H1 (cell line): ENCODE measurements around the gene OPCML. TPM values are rescaled to one million over a fixed set of nuclear protein-coding genes. Genes with fewer than 3 reads are reported as not detected.
A peak's percentile ranks its signal among the peaks of the same experiment; 100 is the strongest.

ENCODE experiments used
- CTCF ChIA-PET: fragments of 300-600 bp; sonication (Branson Sonifier 250); formaldehyde crosslinking; loops from one replicate; lab custom pipeline; 2021; ENCODE audit not compliant: partially characterized antibody; lab: Charles Lee
- POLR2A ChIA-PET: fragments of 300-600 bp; sonication (Branson Sonifier 250); formaldehyde crosslinking; loops from one replicate; lab custom pipeline; 2021; ENCODE audit warnings: inconsistent platforms; ENCODE audit not compliant: partially characterized antibody; lab: Charles Lee
- DNase-seq, 2 experiments: peaks; one replicate each; pipeline versions ENCODE4 v3.0.0 to v3.0.0-alpha.2; 2010 to 2022; ENCODE audit warnings: low spot score in 2 of 2, low read depth in 1 of 2, mixed read lengths in 1 of 2
- FAIRE-seq: peaks from 2 replicates; lab custom pipeline; 2011; peaks lifted over from hg19 to GRCh38; lab: Jason Lieb, UNC
- H2AFZ ChIP-seq: 2 replicates; pipeline ENCODE4 v1.8.1; 2012; ENCODE audit warnings: low read length, inconsistent platforms
- H2AK5ac ChIP-seq: 2 replicates; pipeline ENCODE4 v1.6.1; 2013; ENCODE audit warnings: low read depth, low read length
- H2BK120ac ChIP-seq: replicated peaks from 2 replicates; pipeline ENCODE3; 2013; ENCODE audit warnings: low read depth, low read length, inconsistent platforms
- H2BK12ac ChIP-seq: 2 replicates; pipeline ENCODE4 v1.6.1; 2013; ENCODE audit warnings: low read depth, low read length
- H2BK15ac ChIP-seq: 2 replicates; pipeline ENCODE4 v1.6.1; 2013; ENCODE audit warnings: low read length
- H2BK20ac ChIP-seq: 2 replicates; pipeline ENCODE4 v1.6.1; 2013; ENCODE audit warnings: low read length
- H2BK5ac ChIP-seq: 2 replicates; pipeline ENCODE4 v1.6.1; 2013; ENCODE audit warnings: low read depth, low read length
- H3K14ac ChIP-seq: 2 replicates; pipeline ENCODE4 v1.6.1; 2013; ENCODE audit warnings: inconsistent platforms; ENCODE audit not compliant: insufficient read length
- H3K18ac ChIP-seq: 2 replicates; pipeline ENCODE4 v1.6.1; 2013; ENCODE audit warnings: low read length; ENCODE audit errors: extremely low read depth
- H3K23ac ChIP-seq: 2 replicates; pipeline ENCODE4 v1.6.1; 2013; ENCODE audit warnings: inconsistent platforms; ENCODE audit not compliant: insufficient read length
- H3K23me2 ChIP-seq: 2 replicates; pipeline ENCODE4 v1.6.1; 2013; ENCODE audit warnings: low read depth, low read length
- H3K27ac ChIP-seq: 2 replicates; pipeline ENCODE4 v1.6.1; 2011; ENCODE audit warnings: low read depth, low read length, inconsistent platforms
- H3K27me3 ChIP-seq, 4 experiments: replicated peaks in 1 of 4; 1 replicate in 1 of 4; 2 replicates in 3 of 4; pipeline versions ENCODE4 v1.6.1 to v1.8.1; 2011 to 2013; ENCODE audit warnings: low read length in 3 of 4, mild to moderate bottlenecking in 3 of 4, inconsistent platforms in 2 of 4, mixed read lengths in 2 of 4, moderate library complexity in 1 of 4; ENCODE audit not compliant: control insufficient read depth in 3 of 4, insufficient read depth in 3 of 4; ENCODE audit errors: extremely low read depth in 1 of 4
- H3K36me3 ChIP-seq, 4 experiments: 2 replicates each; pipeline versions ENCODE4 v1.6.1 to v1.8.1; 2011 to 2013; ENCODE audit warnings: mild to moderate bottlenecking in 4 of 4, low read length in 3 of 4, moderate library complexity in 2 of 4, control low read depth in 1 of 4, inconsistent platforms in 1 of 4; ENCODE audit not compliant: insufficient read depth in 4 of 4, control insufficient read depth in 2 of 4
- H3K4ac ChIP-seq: replicated peaks from 2 replicates; pipeline ENCODE3; 2013; ENCODE audit warnings: low read length, low read depth, mixed read lengths, inconsistent platforms; ENCODE audit not compliant: insufficient read length
- H3K4me1 ChIP-seq, 4 experiments: replicated peaks in 1 of 4; 1 replicate in 1 of 4; 2 replicates in 3 of 4; pipeline versions ENCODE4 v1.6.1 to v1.8.1; 2011 to 2013; ENCODE audit warnings: low read length in 3 of 4, inconsistent platforms in 2 of 4, mixed read lengths in 1 of 4; ENCODE audit not compliant: insufficient read depth in 4 of 4, control insufficient read depth in 3 of 4
- H3K4me2 ChIP-seq, 2 experiments: 2 replicates each; pipeline versions ENCODE4 v1.6.1 to v1.8.1; 2011 to 2013; ENCODE audit warnings: low read depth in 2 of 2, low read length in 2 of 2, control low read depth in 1 of 2, inconsistent platforms in 1 of 2, mild to moderate bottlenecking in 1 of 2; ENCODE audit not compliant: insufficient read depth in 1 of 2
- H3K4me3 ChIP-seq, 4 experiments: fragments of 200-600, 300-600 bp in 1 of 4; sonication (generic), shearing (Covaris generic), sonication (Bioruptor Twin) in 1 of 4; 2 replicates each; pipeline versions ENCODE4 v1.5.1 to v1.8.1; 2011 to 2016; ENCODE audit warnings: low read length in 4 of 4, low read depth in 3 of 4, control low read depth in 2 of 4, inconsistent platforms in 2 of 4, mild to moderate bottlenecking in 2 of 4, mixed read lengths in 1 of 4, moderate library complexity in 1 of 4; ENCODE audit not compliant: insufficient read depth in 2 of 4; ENCODE audit errors: extremely low read depth in 1 of 4
- H3K56ac ChIP-seq: replicated peaks from 2 replicates; pipeline ENCODE3; 2013; ENCODE audit warnings: low read depth, mild to moderate bottlenecking, mixed read lengths, low read length, inconsistent platforms; ENCODE audit not compliant: insufficient read length
- H3K79me1 ChIP-seq: 2 replicates; pipeline ENCODE4 v1.6.1; 2013; ENCODE audit warnings: low read depth, low read length, control low read depth
- H3K79me2 ChIP-seq, 2 experiments: 2 replicates each; pipeline versions ENCODE4 v1.6.1 to v1.8.1; 2012 to 2013; ENCODE audit warnings: low read length in 2 of 2, mild to moderate bottlenecking in 2 of 2, inconsistent platforms in 1 of 2; ENCODE audit not compliant: insufficient read depth in 2 of 2, control insufficient read depth in 1 of 2
- H3K9ac ChIP-seq, 4 experiments: replicated peaks in 1 of 4; 1 replicate in 1 of 4; 2 replicates in 3 of 4; pipeline versions ENCODE4 v1.6.1 to v1.8.1; 2011 to 2013; ENCODE audit warnings: low read depth in 3 of 4, low read length in 3 of 4, control low read depth in 2 of 4, mild to moderate bottlenecking in 2 of 4, moderate library complexity in 2 of 4, inconsistent platforms in 1 of 4; ENCODE audit errors: extremely low read depth in 1 of 4
- H3K9me3 ChIP-seq, 2 experiments: 2 replicates each; pipeline versions ENCODE4 v1.6.1 to v1.8.1; 2012 to 2013; ENCODE audit warnings: mild to moderate bottlenecking in 2 of 2, moderate library complexity in 2 of 2, control low read depth in 1 of 2, inconsistent platforms in 1 of 2, low read depth in 1 of 2, low read length in 1 of 2, mixed read lengths in 1 of 2; ENCODE audit not compliant: insufficient read depth in 2 of 2
- H4K20me1 ChIP-seq, 2 experiments: replicated peaks in 1 of 2; 2 replicates each; pipeline versions ENCODE3 to v1.8.1; 2011 to 2013; ENCODE audit warnings: inconsistent platforms in 2 of 2, low read length in 2 of 2, mild to moderate bottlenecking in 1 of 2; ENCODE audit not compliant: insufficient read depth in 2 of 2, control insufficient read depth in 1 of 2
- H4K5ac ChIP-seq: 2 replicates; pipeline ENCODE4 v1.6.1; 2013; ENCODE audit warnings: low read length, low read depth, mixed read lengths, inconsistent platforms; ENCODE audit not compliant: insufficient read length
- H4K8ac ChIP-seq: 2 replicates; pipeline ENCODE4 v1.8.0; 2013; ENCODE audit warnings: mild to moderate bottlenecking, moderate library complexity, low read length, inconsistent platforms; ENCODE audit not compliant: insufficient read depth; ENCODE audit errors: extremely low read depth
- H4K91ac ChIP-seq: replicated peaks from 2 replicates; pipeline ENCODE3; 2013; ENCODE audit warnings: low read length, mixed read lengths, inconsistent platforms; ENCODE audit not compliant: insufficient read length
- BACH1 ChIP-seq: IDR thresholded peaks from 2 replicates; pipeline ENCODE4 v1.6.1; 2012; ENCODE audit warnings: low read length, improper control_type of control experiment
- BRCA1 ChIP-seq: IDR thresholded peaks from 2 replicates; pipeline ENCODE4 v1.6.1; 2012; ENCODE audit warnings: low read depth, low read length, improper control_type of control experiment
- CHD1 ChIP-seq: IDR thresholded peaks from 2 replicates; pipeline ENCODE4 v1.6.1; 2012; ENCODE audit warnings: low read depth, low read length, improper control_type of control experiment
- FOSL1 ChIP-seq: IDR thresholded peaks from 2 replicates; pipeline ENCODE4 v1.6.1; 2011; ENCODE audit warnings: mild to moderate bottlenecking, low read depth, low read length, moderate library complexity; ENCODE audit not compliant: insufficient read depth
- NRF1 ChIP-seq: IDR thresholded peaks from 2 replicates; pipeline ENCODE4 v1.6.1; 2011; ENCODE audit warnings: mild to moderate bottlenecking, low read depth, low read length, improper control_type of control experiment
- POLR2A ChIP-seq, 2 experiments: IDR thresholded peaks; 1 replicate in 1 of 2; 2 replicates in 1 of 2; pipeline ENCODE4 v1.6.1; 2011; ENCODE audit warnings: low read depth in 2 of 2, low read length in 2 of 2, mild to moderate bottlenecking in 2 of 2; ENCODE audit errors: control extremely low read depth in 1 of 2
- SIRT6 ChIP-seq: IDR thresholded peaks from one replicate; pipeline ENCODE4 v1.7.1; 2012; ENCODE audit warnings: low read length, inconsistent platforms
- SP4 ChIP-seq: IDR thresholded peaks from 2 replicates; pipeline ENCODE4 v1.6.1; 2012; ENCODE audit warnings: low read length, inconsistent platforms
- SUZ12 ChIP-seq: fragments of 200-600 bp; sonication (generic); IDR thresholded peaks from 2 replicates; pipeline ENCODE4 v1.6.1; 2012; ENCODE audit warnings: mild to moderate bottlenecking, inconsistent platforms, low read length, moderate library complexity, mixed read lengths
- TCF12 ChIP-seq: IDR thresholded peaks from 2 replicates; pipeline ENCODE4 v1.6.1; 2011; ENCODE audit warnings: low read depth, mild to moderate bottlenecking, low read length
- TEAD4 ChIP-seq: IDR thresholded peaks from 2 replicates; pipeline ENCODE4 v1.6.1; 2012; ENCODE audit warnings: low read depth, low read length, inconsistent platforms, mixed read lengths
- WGBS, 2 experiments: shearing (Covaris generic) in 1 of 2; methylation state at CpG; one replicate each; pipeline versions ENCODE4 v1.1.6 to v1.1.7; 2013 to 2015; ENCODE audit warnings: low lambda C conversion rate in 2 of 2, mixed read lengths in 2 of 2, inconsistent platforms in 1 of 2, low coverage in 1 of 2, missing lambda C conversion rate in 1 of 2; ENCODE audit not compliant: insufficient replicate concordance in 2 of 2, insufficient coverage in 1 of 2, insufficient read length in 1 of 2; ENCODE audit errors: extremely low coverage in 1 of 2, missing lambda C conversion rate in 1 of 2; 5-methylcytosine and 5-hydroxymethylcytosine counted together
- polyA plus RNA-seq, 7 experiments: library from polyadenylated mRNA; depleted of rRNA in 3 of 7; stranded (reverse) in 5 of 7; unstranded in 2 of 7; fragments of >200 nt in 5 of 7; fragments of 200-250 nt in 2 of 7; gene quantifications; 1 replicate in 5 of 7; 2 replicates in 1 of 7; 4 replicates in 1 of 7; pipeline versions ENCODE4 v1.2.1 to v1.2.3, GENCODE V29; 2011 to 2013; ENCODE audit warnings: missing spikeins in 2 of 7, mixed read lengths in 2 of 7
- total RNA-seq: library from RNA; stranded (reverse); fragmentation: NEBNext Ultra II Directional; extraction: Animal tissue kit (Norgen Biotek cat#: 25700); gene quantifications from 2 replicates; pipeline ENCODE4 v1.2.1, GENCODE V29; 2021

The OPCML gene
- total and polyA plus RNA-seq, 2 of the 8 experiments (the other 6 are each of a cell fraction or from before 2014, with no cell fraction given), result 2.3 to 3.1 TPM

DNA sequence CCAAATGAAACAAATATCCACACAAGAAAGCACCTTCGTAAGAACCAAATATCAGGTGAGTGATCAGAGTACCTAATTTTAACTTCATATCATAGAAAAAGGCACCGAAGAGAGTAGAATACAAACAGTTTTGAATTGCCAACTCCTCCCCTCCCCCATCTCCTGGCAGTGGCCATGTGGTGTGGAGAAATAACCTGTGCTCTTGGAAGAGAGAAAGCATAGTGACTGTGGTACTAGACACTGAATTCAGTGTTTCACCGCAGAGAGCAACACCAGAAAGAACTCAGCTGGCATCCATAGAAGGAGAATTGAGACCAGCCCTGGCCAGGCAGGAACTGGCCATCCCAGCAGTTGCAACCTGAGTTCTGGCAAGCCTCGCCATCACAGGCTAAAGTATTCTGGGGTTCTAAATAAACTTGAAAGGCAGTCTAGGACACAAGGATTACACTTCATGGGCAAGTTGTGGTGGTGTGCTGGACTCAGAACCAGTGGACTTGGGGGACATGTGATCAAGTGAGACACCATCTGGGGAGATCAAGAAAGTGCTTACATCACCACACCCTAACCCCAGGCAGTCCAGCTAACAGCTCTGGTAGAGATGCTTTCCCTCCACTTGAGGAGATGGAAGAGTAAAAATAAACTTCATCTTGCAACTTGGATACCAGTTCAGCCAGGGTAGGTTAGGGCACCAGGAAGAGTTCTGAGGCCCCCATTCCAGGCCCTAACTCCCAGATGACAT, 1158.7 kb downstream of the OPCML start:
- Histone ChIP-seq H4K91ac (no peak overlapping the region), H3K36me3 (no peaks in the 10 kb centered on the region), H3K4me3 (no peak overlapping the region), H3K4me1 (no peaks in the 10 kb centered on the region), H3K23me2 (no peaks in the 10 kb centered on the region), H3K9me3 (no peaks in the 10 kb centered on the region), H3K4ac (no peak overlapping the region), H2BK20ac (no peak overlapping the region), H2BK12ac (no peak overlapping the region), H4K20me1 (no peaks in the 10 kb centered on the region), H2BK15ac (no peak overlapping the region), H4K5ac (no peak overlapping the region), H3K14ac (no peak overlapping the region), H2AK5ac (no peak overlapping the region), H2BK120ac (no peak overlapping the region), H4K8ac (no peak overlapping the region), H3K27me3 (no peaks in the 10 kb centered on the region), H3K79me1 (no peaks in the 10 kb centered on the region), H3K4me2 (no peak overlapping the region), H2BK5ac (no peak overlapping the region), H3K9ac (no peak overlapping the region), H3K56ac (no peak overlapping the region), H3K79me2 (no peaks in the 10 kb centered on the region), H2AFZ (peak overlapping the region; percentile 81), H3K23ac (no peak overlapping the region), H3K18ac (no peak overlapping the region), H3K27ac (no peak overlapping the region)
- DNase-seq, result no peak
- FAIRE-seq, result no peak
- ChIA-PET CTCF (interaction anchor here (0.6 to 1.0 kb wide), 2 partner anchors 9 to 807 kb away, joined by 3 to 4 read pairs; no protein-coding TSS in a partner anchor), POLR2A (no interaction called here)
- WGBS, 2 experiments, result 93% methylated on average over 4 of the region's 4 CpGs; no CpG with 5 or more reads in 1 of the 2 experiments
- no peak for TF ChIP-seq TEAD4
- TF ChIP-seq BRCA1, result no peak
- TF ChIP-seq NRF1, result no peak
- no peak for TF ChIP-seq CHD1
- no peak for TF ChIP-seq BACH1
- TF ChIP-seq FOSL1, result no peak
- TF ChIP-seq SP4, result no peak
- TF ChIP-seq POLR2A (IDR thresholded peaks at IDR 0.05; ENCODE audit: control extremely low read depth in 1 of 2, low read depth in 2 of 2, low read length in 2 of 2), result no peak
- TF ChIP-seq TCF12, result no peak
- no peak for TF ChIP-seq SIRT6
- TF ChIP-seq SUZ12, result no peak
